GM18520 (cell line): ENCODE measurements around the gene FAM83B.
"Not testable (repeated sequence)": the region's sequence is repeated elsewhere in the genome, so short reads cannot be mapped to it uniquely, and the experiment has no call there.

Experiments used
- ATAC-seq: cut with Tn5 transposase; IDR thresholded peaks from one replicate; pipeline ENCODE4 v1.9.1; 2021; ENCODE audit not compliant: unreplicated experiment

FAM83B gene

DNA sequence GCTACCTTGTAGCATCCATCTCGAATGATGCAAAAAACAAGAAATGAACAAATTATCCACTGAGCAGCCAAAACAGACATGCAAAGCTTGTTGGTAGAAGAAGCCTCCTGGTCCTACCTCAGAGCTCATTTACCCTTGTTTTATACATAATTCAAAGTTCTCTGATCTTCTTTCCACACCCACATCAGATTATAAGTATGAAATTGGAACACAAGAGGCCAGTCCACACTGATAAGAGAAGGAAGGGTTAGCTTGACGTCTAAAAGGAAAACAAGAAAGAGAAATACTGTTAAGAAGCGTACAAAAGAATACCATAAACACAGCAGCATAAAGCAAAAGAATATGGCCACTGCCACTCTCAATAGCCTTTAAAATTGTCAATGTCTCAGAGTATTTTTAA, 49.7 kb downstream of the FAM83B start:
- ATAC-seq: no peak

DNA sequence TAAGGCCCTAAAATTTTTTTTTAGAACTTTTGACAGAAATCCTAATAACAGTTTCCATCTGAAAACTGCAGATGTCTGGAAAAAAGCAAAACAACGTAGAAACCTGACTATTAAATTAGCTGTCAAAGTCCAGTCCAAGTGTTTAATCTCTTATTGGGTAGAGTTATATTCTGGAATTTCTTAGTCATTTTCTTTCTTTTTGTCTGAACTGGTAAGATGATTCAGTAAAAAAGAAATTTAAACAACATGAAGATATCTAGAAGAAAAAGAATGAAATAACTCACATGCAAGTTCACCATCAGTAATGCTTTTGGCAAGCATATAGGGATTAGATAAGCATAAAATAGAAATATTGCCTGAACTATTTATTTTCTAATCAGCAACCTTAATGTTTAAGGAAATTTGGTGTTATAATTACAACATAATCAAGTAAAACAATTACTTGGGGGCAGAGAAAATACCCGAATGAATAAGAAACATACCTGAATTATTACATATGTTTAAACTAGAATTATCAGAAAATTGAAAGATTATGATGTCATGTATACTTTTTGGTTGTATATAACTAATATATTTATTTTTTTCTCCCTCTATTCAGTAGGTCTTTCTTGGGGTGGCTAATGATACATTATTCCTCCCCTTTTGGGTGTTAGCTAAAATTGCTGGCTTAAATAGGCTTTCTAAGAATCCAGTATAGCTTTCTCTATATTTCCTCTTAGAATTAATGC, 51.1 kb downstream of the FAM83B start:
- no peak for ATAC-seq

DNA sequence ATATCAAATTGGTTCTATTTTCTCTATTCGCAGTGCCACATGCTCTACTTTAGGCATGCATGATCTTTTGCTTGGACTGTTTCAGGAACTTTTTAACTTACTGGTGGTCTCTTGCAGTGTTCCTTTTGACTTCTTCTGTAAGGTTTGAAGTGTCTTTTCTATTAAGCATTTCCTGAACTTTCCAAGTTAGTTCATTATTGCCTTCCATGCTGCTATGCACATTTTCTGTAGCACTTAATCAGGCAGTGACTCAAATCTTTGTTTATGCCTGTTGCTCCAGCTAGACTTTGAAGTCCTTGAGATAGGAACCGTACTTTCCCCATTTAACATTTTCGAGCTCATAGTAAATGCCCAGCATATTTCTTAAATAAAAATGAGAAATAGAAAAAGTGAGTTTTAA, 52.2 kb downstream of the FAM83B start:
- no peak for ATAC-seq

DNA sequence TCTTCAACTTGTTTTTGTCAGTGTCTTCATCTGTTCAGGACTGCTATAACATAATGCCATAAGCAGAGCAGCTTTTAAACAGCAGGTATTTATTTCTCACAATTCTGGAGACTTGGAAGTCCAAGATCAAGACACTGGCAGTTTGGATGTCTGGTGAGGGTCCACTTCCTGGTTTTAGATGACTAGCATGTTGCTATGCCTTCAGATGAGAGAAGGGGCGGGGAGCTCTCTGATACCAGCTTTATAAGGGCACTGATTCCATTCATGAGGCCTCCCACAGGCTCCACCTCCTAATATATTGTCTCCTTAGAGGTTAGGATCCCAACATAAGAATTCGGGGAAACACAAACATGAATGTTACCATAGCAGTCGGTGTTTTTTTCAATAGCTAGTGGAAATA, 52.9 kb downstream of the FAM83B start:
- ATAC-seq: no peak

DNA sequence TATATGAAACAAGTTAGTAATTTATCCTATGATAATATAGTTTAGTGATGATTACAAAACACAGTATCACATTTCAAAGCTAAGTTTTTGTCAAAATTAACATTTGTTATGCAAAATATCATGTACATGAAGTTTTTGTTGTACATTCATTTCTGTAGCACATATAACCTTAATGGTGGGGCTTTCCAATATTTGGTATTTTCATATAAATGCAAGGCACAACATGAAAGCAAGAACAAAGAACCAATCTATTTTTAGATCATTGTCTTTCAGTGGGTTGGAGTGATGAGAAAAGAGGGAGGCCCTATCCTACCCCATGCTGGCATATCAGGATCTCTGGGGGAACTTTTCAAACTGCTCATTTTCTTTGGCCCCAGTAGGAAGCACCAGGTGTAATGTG, 53.4 kb downstream of the FAM83B start:
- ATAC-seq: no peak

DNA sequence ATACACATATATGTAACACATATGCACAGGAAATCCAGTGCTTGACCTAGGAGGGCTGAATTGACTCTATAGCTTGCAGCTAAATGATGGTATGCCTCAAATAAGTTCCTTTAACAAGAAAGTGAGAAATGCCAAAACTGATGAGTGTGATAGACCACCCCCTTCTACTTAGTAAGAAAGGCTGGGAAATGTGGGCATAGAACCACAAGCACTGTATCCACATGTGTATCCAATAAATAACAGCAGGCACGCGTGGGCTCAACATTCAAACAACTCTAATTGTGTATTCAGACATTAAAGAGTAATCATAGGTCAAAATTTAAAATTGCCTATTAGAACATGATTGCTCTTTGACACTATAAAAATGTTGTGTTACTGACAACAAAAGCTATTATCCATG, 54.1 kb downstream of the FAM83B start:
- ATAC-seq: no peak

DNA sequence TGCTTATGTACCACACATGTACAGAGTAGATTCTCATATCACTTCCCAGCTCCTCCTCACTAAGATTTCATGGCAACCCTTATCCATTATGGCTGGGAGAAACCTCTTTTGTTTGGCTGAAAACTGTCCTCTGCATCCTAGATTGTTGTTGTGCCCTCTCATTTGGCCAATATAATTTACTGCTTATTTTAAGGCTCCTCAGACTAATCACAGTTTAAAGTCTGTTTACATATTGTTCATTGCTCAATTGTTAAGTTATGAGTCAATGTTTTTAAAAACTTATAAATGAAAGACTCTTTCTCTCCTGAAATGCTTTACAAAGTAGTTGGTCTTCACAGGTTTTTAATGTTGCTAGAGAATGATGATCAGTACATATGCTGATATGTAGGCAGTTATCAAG, 57.3 kb downstream of the FAM83B start:
- no peak for ATAC-seq

DNA sequence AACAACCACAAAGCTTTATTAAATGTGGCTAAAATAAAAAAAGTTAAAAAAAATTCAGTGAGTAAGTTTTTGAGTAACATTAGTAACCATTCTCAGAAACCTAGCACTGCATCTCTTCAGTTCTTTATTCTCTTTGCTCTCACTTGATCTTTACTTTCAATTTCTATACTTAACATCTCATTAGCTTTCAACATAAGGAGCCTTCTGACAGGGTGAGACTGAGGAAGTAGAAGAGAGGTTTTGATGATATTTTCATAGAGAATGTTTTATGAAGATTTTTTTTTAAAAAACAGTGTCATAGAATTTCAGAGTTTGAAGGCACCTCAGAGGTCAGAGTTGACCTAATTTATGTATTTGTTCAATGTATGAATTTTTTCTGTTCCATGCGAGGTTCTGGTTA, 60.8 kb downstream of the FAM83B start:
- ATAC-seq: peak; percentile 77

DNA sequence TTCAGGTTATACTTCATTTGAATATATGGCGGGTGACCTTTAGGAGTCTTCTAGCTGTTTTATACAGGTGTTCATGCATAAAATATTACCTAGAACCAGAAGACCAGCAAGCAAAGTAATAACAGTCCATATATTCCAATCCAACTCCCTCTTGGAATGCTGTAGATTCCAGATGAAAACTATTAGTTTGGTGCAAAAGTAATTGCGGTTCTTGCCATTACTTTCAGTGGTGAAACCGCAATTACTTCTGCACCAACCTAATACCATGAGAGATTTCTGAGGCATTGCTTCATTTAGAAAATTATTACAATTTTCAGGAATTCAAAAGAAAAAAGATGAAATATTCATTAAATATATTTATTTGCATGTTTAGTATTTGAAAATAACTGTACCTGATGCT, 62.6 kb downstream of the FAM83B start:
- no peak for ATAC-seq

DNA sequence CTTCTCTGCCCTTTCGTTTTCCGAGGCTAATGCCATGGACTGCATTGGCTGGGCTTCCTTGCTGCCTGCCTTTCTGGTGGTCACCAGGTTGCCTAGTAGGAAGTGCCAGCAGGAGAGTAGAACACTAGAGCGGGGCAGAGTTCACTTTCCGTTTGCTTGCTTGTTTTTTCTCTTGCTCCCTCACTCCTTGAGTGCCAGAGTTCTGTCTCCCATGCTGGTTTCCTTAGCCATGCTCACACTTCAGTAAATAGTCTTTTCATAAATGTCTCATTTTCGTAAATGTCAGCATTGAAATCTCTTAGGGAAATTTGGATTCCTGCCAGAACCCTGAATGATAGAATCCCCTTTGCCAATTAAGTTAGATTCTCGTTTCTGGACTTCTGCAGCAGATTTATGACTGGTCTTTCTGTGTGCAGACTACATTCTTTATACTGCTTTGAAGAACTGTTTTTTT, 63.9 kb downstream of the FAM83B start:
- no peak for ATAC-seq

DNA sequence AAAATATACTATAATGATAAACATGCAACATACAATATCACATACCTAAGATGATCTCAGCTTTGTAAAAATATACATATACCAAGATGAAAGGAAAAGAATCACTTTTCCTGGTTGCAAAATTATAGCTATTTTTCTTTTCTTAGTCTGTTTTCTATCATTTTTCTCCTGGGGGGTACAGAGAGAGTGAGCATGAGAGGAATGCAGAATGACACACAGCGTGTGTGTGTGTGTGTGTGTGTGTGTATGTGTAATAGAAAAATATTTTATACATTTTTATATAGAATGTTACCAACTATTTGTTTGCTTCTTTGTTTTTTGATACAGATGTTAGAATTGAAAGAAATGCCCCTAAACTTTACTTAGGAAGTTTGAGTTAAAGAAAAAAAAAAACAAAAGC, 64.3 kb downstream of the FAM83B start:
- ATAC-seq: no peak

DNA sequence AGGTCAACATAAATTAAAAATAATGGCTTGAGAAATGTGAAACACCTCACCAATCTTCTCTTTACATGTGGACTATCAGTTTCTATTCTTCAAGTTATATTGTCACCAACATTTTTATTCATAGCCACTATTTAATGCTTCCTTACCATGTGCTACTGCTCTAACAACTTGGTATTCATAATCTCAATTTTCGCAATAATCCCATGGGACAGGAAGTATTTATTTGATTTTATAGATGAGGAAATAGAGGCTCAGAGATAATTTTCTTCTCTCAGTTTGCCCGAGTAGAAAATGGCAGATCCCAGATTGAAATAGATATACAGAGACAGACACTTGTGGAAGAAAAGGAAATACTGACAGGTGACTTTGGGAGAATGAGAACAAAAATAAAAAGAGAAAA, 66.6 kb downstream of the FAM83B start:
- ATAC-seq: no peak

DNA sequence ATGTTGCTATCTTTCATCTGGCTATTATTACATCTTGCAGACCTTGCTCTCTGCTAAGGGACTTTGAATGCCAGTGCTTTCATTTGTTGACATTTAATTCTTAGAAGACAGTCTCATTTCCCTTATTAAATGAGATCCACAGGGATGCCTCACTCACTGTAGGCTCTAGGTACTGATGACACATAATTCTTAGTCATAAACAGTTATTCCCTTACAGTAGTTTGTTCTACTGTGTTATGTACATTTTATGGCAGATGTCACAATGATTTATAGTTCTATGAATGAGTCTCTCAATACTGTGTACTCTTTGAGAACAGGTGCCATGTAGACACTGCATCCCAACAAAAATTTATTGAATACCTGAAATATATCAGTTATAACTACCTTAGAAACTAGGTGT, 70.3 kb downstream of the FAM83B start:
- no peak for ATAC-seq

DNA sequence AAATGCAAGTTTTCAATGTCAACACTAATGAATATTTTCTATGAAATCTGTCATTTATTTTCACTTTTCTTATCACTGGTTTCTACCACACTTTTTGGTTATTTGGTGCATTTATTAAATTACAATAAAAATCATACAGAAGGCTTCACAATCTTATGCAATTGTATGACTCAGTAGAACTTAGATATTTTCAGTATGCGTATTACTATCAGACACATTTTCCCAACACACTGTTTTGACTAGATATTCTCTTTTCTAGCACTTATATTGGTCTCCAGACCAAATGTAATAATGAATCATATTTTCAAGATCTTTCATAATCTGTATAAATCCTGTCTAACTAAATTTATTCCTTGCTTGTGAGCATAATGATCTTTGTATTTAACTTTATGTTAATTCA, 74.1 kb downstream of the FAM83B start:
- ATAC-seq: no peak

DNA sequence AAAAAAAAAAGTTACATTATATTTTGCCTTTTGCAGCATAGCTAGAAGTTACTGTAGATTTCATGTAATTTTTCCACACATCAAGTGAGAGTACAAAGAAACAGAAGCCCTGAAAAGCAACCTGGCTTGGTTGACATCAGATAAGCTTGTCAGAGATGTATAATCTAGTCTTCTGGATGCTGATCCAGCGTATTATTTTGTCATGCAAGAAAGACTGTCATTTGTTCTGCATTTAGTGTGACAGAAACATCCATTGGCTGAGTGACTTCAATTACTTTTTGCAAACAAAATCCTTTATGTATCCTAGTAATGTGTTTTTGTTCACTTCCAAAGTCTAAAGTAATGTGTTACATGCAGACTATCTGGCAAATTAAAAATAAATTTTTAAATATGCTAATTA, 75.3 kb downstream of the FAM83B start:
- no peak for ATAC-seq

DNA sequence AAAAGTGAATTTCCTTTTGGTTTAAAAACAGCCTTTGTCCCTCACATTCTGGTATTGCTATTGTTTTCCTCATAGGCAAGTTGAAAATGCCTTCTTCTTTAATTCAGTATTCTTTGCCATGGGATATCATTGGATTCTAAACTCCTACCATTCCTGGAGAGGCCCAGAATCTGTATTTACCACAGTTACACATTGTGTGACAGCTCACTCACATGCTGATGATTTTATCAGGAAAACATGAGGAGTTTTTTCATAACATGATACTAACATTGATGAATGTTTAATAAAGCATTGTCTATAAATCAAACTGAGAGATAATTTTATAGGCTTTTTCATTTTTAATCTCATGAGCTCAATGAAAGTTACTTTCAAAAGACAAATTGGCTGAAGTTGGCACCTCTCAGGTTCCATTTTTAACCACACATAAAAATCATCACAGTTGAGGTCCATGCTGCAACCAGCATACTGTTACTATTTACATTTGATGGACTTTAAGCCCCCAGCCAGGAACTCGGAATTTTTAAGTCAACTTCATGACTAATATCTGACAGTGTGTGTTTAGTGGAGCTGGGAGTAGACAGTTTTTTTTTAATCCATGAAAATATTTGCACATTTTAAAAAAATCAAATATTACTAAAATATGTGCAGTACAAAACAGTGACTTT, 82.8 kb downstream of the FAM83B start:
- ATAC-seq: no peak

DNA sequence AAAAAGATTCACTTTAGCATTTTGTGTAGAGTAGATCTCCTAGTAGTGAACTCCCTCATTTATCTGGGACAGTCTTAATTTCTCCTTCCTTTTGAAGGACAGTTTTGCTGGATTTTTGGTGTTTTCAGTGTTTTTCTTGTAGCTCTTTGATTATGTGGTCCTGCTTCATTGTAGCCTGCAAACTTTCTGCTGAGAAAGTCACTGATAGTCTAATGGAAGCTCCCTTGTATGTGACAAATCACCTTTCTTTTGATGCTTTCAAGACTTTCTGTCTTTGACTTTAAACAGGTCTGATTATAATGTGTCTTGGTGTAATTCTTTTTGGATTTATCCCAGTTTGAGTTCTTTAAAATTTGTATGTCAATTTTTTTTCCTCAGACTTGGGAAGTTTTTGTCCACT, 86.1 kb downstream of the FAM83B start:
- ATAC-seq: no peak

DNA sequence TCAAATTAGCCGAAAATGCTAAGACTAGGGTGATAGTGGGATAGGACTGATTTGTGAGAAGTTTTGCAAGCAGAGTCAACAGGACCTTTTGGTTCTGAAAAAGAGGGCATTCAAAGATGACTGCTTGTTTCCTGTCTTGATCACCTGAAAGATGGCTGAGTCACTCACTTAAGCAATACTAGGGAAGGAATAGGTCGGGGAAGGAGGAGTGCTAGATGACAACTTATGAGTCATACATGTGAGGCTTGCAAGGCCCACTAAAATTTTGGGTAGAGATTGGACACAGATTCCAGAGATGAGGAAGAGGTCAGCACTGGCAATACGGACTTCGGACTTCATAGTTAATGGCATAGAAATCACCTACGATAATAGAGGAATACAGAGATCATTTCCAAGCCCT, 89.2 kb downstream of the FAM83B start:
- no peak for ATAC-seq

DNA sequence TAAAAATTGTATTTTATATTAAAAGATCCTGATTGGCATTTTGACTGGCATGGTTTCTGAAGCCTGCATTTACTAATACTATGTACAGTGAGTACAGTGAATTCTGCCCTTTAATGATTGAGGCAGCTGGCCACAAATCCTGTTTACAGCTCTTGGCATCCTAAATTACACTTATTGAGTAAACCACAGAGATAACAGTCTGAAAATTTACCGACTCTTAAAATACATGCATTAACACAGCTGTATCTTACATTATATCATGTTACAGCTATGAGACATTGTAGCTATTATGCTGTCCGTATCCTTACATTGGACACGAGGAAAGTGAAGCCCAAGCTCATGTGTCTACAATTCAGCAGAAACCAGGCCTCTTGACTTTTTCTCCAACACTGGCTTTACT, 90.8 kb downstream of the FAM83B start:
- ATAC-seq: no peak

DNA sequence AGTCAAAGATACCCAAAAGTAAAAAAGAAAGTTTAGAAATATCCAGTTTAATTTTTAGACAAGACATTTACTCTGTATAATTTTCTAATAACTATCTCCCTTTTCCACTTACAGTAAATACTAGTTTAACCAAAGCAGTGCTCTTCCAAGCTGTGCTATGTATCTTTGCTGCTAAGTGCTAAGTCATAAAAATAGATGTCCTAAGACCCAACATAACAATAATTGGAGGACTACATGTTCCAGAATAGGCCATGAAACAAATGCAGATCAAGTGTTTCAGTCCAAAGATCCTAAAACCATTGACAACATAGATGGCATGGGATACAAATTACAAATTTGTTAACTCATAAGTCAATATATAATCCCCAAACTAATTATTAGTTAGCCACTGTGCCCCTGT, 111.1 kb downstream of the FAM83B start:
- ATAC-seq: no peak

DNA sequence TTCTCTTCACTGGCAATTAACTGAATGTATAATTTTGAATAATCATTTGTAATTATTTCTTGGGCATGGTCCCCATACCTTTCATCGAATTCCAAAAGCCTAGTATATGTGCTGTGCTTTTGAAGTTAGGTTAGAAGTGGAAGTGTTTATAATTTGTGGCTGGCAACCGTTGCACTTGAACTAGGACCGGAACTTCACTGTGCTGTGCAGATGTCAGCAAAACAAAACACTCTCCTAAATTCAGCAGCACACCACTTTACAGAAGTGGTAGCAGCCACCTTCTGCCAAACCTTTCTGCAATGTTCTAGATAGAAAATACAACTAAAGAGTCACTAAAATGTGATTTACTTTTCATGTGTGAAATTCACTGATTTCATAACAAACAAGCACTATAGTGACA, 111.9 kb downstream of the FAM83B start:
- ATAC-seq: no peak

DNA sequence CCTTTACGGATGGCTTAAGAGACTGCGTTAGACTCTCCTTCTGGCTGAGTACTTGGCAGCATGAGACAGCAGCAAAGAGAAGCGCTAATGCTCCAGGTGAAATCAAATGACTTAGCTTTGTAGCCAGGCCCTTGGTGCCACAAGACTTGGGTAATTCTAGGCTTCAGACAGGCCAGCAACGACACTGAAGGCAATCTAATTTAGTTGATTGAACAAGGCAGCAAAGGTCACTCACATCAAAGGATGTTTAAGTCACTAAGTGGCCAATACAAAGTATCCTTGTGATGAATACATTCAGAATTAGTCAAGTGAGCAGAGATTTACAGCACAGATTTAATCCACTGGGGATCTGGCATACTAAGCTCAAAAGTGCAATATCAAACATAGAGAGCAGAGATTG, 113.2 kb downstream of the FAM83B start:
- no peak for ATAC-seq

DNA sequence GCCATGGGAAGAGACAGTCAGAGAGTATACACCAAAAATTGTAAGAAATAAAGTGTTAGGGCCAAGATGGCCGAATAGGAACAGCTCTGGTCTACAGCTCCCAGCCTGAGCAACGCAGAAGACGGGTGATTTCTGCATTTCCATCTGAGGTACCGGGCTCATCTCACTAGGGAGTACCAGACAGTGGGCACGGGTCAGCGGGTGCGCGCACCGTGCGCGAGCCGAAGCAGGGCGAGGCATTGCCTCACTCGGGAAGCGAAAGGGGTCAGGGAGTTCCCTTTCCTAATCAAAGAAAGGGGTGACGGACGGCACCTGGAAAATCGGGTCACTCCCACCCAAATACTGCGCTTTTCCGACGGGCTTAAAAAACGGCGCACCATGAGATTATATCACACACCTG, 114.8 kb downstream of the FAM83B start:
- not testable (repeated sequence) for ATAC-seq
